Activated CD8-positive, alpha-beta T cell treated with anti-CD3 and anti-CD28 coated beads, Interleukin-2, amount 10 ng/mL, durations not matched to agents 7 days and 5 days (primary cell): ENCODE measurements around the gene ARHGAP26. TPM values are rescaled to one million over a fixed set of nuclear protein-coding genes. Genes with fewer than 3 reads are reported as not detected.

ENCODE experiments used
- ATAC-seq: fragments of 150-1000 bp; cut with Tn5 transposase; one replicate; pipeline ENCODE4 v1.10.0; 2021; ENCODE audit warnings: moderate library complexity
- CTCF ChIA-PET: fragments of 350-600 bp; sonication (Branson Sonifier 250); formaldehyde crosslinking; loops from one replicate; lab custom pipeline; 2021; ENCODE audit warnings: antibody characterized with exemption; lab: Charles Lee
- POLR2A ChIA-PET: fragments of 350-600 bp; sonication (Branson Sonifier 250); formaldehyde crosslinking; loops from one replicate; lab custom pipeline; 2021; ENCODE audit warnings: antibody characterized with exemption; lab: Charles Lee
- DNase-seq: peaks from one replicate; pipeline ENCODE4 v3.0.0-alpha.2; 2020
- H3K27ac Mint-ChIP-seq: one replicate; pipeline ENCODE4 v1.8.0; 2021; ENCODE audit warnings: mild to moderate bottlenecking, mixed read lengths
- H3K27me3 Mint-ChIP-seq: one replicate; pipeline ENCODE4 v1.8.0; 2021; ENCODE audit warnings: low read depth, mixed read lengths
- H3K36me3 Mint-ChIP-seq: one replicate; pipeline ENCODE4 v1.8.0; 2021; ENCODE audit warnings: low read depth, mixed read lengths
- H3K4me1 Mint-ChIP-seq: one replicate; pipeline ENCODE4 v1.8.0; 2021; ENCODE audit warnings: low read depth, mixed read lengths
- H3K4me3 Mint-ChIP-seq: one replicate; pipeline ENCODE4 v1.8.0; 2021; ENCODE audit warnings: mild to moderate bottlenecking, mixed read lengths
- H3K9me3 Mint-ChIP-seq: one replicate; pipeline ENCODE4 v1.8.0; 2022; ENCODE audit warnings: mixed read lengths; ENCODE audit not compliant: insufficient read depth
- total RNA-seq, 2 experiments: library from RNA; stranded (reverse); gene quantifications; one replicate each; pipeline ENCODE4 v1.2.3, GENCODE V29; 2021

Gene ARHGAP26
- total RNA-seq, 2 experiments from 2014 or later = 25.4 to 30.3 TPM

DNA sequence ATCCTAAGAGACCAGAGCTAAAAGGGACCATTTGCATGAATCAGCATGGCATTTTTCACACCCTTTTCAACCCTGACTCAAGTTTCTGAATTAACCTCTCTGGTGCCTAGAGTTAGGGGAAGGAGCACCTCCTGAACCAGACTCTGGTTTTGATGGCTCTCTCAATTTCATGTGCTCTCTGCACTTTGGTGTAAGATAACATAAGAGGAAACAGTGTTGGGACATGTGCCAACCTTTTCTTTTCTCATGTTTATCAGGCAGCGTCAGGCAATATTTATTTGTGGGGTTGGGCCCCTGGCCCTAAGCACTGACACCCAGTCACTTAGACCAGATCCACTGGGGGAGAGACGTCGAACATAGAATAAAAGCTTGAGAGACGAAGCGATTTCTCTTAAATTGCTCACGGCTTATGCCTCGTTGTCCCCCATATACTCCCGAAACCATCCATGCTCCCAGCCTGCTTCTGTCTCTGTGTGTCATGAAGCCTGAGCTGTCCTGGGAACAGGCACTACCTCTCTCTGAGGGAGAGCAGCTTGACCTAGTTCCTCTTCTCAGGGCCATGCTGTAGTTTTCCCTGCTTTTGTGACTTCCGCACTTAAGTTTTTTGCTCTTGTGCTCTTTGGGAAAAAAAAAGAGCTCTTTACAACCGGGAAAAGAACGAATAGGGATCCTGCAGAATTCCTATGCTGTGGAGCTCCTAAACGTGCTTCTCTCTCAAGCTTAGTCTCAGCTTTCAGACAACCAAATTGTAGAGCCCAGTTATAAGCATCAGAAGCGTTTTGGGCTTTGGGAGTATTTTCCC lies 437.6 kb downstream of the ARHGAP26 start:
- H3K4me3 Mint-ChIP-seq = no peak overlapping the region
- H3K27ac Mint-ChIP-seq = no peak overlapping the region
- H3K27me3 Mint-ChIP-seq = no peaks in the 10 kb centered on the region
- H3K36me3 Mint-ChIP-seq = peaks cover 12% of the 10 kb centered on the region
- no peak for ATAC-seq
- no peak for DNase-seq
- H3K4me1 Mint-ChIP-seq = peaks cover 7% of the 10 kb centered on the region
- ChIA-PET CTCF (interaction anchor here (1.8 kb wide), 1 partner anchor 19 kb away, joined by 6 read pairs; no protein-coding TSS in a partner anchor), POLR2A (interaction anchor here (0.6 to 1.1 kb wide), 2 partner anchors 12 to 148 kb away, joined by 3 read pairs; no protein-coding TSS in a partner anchor)
- no peaks in the 10 kb centered on the region for H3K9me3 Mint-ChIP-seq

GRCh38 chr5:143208365-143208641 lies 438.1 kb downstream of the ARHGAP26 start:
- POLR2A ChIA-PET = interaction anchor here (1.1 kb wide), 1 partner anchor 11 kb away, joined by 3 read pairs; no protein-coding TSS in a partner anchor
- Mint-ChIP-seq H3K4me3 (no peak overlapping the region), H3K36me3 (peaks cover 8% of the 10 kb centered on the region), H3K9me3 (no peaks in the 10 kb centered on the region), H3K27me3 (no peaks in the 10 kb centered on the region), H3K27ac (no peak overlapping the region), H3K4me1 (peaks cover 7% of the 10 kb centered on the region)
- CTCF ChIA-PET = interaction anchor here (1.8 kb wide), 1 partner anchor 19 kb away, joined by 6 read pairs; no protein-coding TSS in a partner anchor
- ATAC-seq (no peak), DNase-seq (no peak)

- no peaks in the 10 kb centered on the region for H3K9me3 Mint-ChIP-seq
- no peak overlapping the region for H3K27ac Mint-ChIP-seq
- CTCF ChIA-PET = interaction anchor here (1.1 to 1.8 kb wide), 2 partner anchors 20 to 23 kb away, joined by 3 to 6 read pairs; no protein-coding TSS in a partner anchor
- peaks cover 5% of the 10 kb centered on the region for H3K36me3 Mint-ChIP-seq
- no peaks in the 10 kb centered on the region for H3K27me3 Mint-ChIP-seq
- POLR2A ChIA-PET = interaction anchor here (1.1 kb wide), 1 partner anchor 11 kb away, joined by 3 read pairs; no protein-coding TSS in a partner anchor
- ATAC-seq (no peak), DNase-seq (no peak)
- no peak overlapping the region for H3K4me3 Mint-ChIP-seq
- H3K4me1 Mint-ChIP-seq = peaks cover 7% of the 10 kb centered on the region
Observed at GRCh38 chr5:143208781-143209510, 438.8 kb downstream of the ARHGAP26 start.

DNA sequence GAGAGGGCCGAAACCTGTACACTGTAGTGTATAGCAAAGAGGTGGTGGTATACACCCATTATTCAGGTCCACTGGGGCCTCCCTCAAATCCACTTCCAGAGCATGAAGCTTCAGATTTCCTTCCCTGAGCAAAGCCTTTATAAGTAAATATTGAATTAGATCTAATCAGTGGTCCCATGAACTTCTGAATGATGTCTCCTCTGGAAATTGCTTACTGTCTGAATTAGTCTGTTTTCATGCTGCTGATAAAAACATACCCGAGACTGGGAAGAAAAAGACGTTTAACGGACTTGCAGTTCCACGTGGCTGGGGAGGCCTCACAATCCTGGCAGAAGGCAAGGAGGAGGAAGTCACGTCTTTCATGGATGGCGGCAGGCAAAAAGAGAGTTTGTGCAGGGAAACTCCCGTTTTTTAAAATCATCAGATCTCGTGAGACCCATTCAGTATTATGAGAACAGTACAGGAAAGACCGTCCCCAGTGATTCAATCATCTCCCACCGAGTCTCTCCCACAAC lies 439.8 kb downstream of the ARHGAP26 start:
- Mint-ChIP-seq H3K4me1 (peaks cover 7% of the 10 kb centered on the region), H3K4me3 (no peak overlapping the region), H3K27ac (no peak overlapping the region), H3K36me3 (peaks cover 5% of the 10 kb centered on the region), H3K9me3 (no peaks in the 10 kb centered on the region), H3K27me3 (no peaks in the 10 kb centered on the region)
- no peak for ATAC-seq
- POLR2A ChIA-PET = no interaction called here
- CTCF ChIA-PET = interaction anchor here (1.8 kb wide), 1 partner anchor 21 kb away, joined by 6 read pairs; no protein-coding TSS in a partner anchor
- no peak for DNase-seq

DNA sequence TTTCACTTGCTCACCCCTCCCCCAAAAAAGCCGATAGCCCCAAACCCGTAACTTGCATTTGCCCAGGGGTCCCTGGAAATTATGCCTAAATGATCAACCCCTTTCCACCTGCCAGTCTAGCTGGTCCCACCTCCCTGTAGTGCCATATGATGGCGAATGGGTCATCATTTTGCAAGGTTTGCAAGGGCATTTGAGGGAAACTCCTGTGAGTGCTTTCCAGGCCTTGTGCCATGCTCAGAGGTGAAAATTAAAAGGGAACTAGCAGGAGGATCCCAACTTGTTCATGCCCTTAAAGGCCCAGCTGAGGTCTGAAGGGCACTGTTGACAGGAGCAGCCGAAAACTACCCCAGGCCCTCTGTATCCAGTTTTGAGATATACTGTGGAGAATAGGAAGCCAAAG lies 440.4 kb downstream of the ARHGAP26 start:
- POLR2A ChIA-PET = no interaction called here
- no peak overlapping the region for H3K4me3 Mint-ChIP-seq
- no peaks in the 10 kb centered on the region for H3K9me3 Mint-ChIP-seq
- DNase-seq (no peak), ATAC-seq (no peak)
- peaks cover 7% of the 10 kb centered on the region for H3K4me1 Mint-ChIP-seq
- CTCF ChIA-PET = no interaction called here
- peaks cover 8% of the 10 kb centered on the region for H3K36me3 Mint-ChIP-seq
- no peaks in the 10 kb centered on the region for H3K27me3 Mint-ChIP-seq
- H3K27ac Mint-ChIP-seq = no peak overlapping the region

GRCh38 chr5:143212261-143212660 lies 442.1 kb downstream of the ARHGAP26 start:
- CTCF ChIA-PET = interaction anchor here (1.0 kb wide), 1 partner anchor 12 kb away, joined by 4 read pairs; no protein-coding TSS in a partner anchor
- H3K27me3 Mint-ChIP-seq = no peaks in the 10 kb centered on the region
- no peak for ATAC-seq
- no peak for DNase-seq
- H3K9me3 Mint-ChIP-seq = no peaks in the 10 kb centered on the region
- POLR2A ChIA-PET = no interaction called here
- H3K4me1 Mint-ChIP-seq = peaks cover 4% of the 10 kb centered on the region
- H3K27ac Mint-ChIP-seq = no peak overlapping the region
- no peak overlapping the region for H3K4me3 Mint-ChIP-seq
- H3K36me3 Mint-ChIP-seq = peaks cover 14% of the 10 kb centered on the region

GRCh38 chr5:143213231-143213850 lies 443.2 kb downstream of the ARHGAP26 start:
- Mint-ChIP-seq H3K27ac (peak overlapping the region; percentile 9), H3K36me3 (peaks cover 12% of the 10 kb centered on the region), H3K27me3 (no peaks in the 10 kb centered on the region), H3K4me3 (no peak overlapping the region), H3K9me3 (no peaks in the 10 kb centered on the region), H3K4me1 (peaks cover 4% of the 10 kb centered on the region)
- no peak for ATAC-seq
- POLR2A ChIA-PET = no interaction called here
- no peak for DNase-seq
- CTCF ChIA-PET = interaction anchor here (0.6 to 0.9 kb wide), 3 partner anchors 16 to 188 kb away, joined by 3 read pairs; no protein-coding TSS in a partner anchor

DNA sequence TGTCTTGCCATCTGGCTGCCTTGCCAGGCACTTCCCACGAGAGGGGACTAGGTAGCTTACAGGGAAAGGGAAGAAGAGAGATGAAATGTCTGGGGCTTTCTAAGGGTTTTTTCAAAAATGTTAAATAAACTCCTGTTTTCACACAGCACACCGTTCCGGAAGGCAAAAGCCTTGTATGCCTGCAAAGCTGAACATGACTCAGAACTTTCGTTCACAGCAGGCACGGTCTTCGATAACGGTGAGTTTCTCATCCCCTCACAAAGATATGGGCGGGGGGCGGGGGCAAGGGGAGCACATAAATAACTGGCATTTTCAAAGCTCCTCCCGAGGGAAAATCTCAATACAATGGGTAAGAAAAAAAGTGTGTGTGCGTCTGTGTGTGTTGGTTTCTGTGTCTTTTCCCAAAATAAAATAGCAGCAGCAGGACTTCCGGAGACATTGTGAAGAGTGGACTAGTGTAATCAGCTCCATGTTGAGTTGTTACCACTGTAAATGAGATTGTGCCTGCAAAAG lies 443.7 kb downstream of the ARHGAP26 start:
- CTCF ChIA-PET = interaction anchor here (0.6 to 0.9 kb wide), 3 partner anchors 17 to 187 kb away, joined by 3 read pairs; no protein-coding TSS in a partner anchor
- Mint-ChIP-seq H3K36me3 (peaks cover 10% of the 10 kb centered on the region), H3K27ac (no peak overlapping the region), H3K9me3 (no peaks in the 10 kb centered on the region), H3K27me3 (no peaks in the 10 kb centered on the region), H3K4me1 (peaks cover 4% of the 10 kb centered on the region), H3K4me3 (no peak overlapping the region)
- no peak for DNase-seq
- POLR2A ChIA-PET = no interaction called here
- ATAC-seq = no peak

GRCh38 chr5:143214458-143214857 lies 444.3 kb downstream of the ARHGAP26 start:
- H3K36me3 Mint-ChIP-seq = peaks cover 10% of the 10 kb centered on the region
- ChIA-PET POLR2A (no interaction called here), CTCF (interaction anchor here (0.9 kb wide), 1 partner anchor 17 kb away, joined by 3 read pairs; no protein-coding TSS in a partner anchor)
- H3K4me1 Mint-ChIP-seq = peaks cover 4% of the 10 kb centered on the region
- no peaks in the 10 kb centered on the region for H3K9me3 Mint-ChIP-seq
- DNase-seq = no peak
- no peak for ATAC-seq
- H3K27me3 Mint-ChIP-seq = no peaks in the 10 kb centered on the region
- no peak overlapping the region for H3K4me3 Mint-ChIP-seq
- no peak overlapping the region for H3K27ac Mint-ChIP-seq

DNA sequence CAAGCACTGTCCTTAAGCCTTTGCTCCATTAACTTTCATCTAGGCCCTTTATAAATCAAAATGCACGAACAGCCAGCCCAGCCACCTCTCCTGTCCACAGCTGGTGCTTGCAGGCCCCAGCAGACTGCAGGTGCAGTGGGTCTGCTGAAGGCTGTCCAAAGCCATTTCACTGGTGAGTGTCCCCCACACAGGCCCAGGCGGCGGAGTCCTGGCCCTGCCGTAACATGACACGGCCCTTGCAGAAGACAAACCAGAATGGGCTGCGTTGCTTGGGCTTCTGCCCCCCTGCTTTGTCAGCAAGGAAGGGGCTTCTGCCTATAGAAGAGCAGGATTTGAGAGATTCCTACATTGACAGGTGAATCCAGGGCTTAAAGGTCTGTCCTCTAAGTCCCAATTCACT lies 444.7 kb downstream of the ARHGAP26 start:
- CTCF ChIA-PET = no interaction called here
- DNase-seq = no peak

GRCh38 chr5:143215690-143216089 lies 445.5 kb downstream of the ARHGAP26 start:
- Mint-ChIP-seq H3K4me3 (no peak overlapping the region), H3K27ac (no peak overlapping the region), H3K27me3 (no peaks in the 10 kb centered on the region), H3K4me1 (peaks cover 4% of the 10 kb centered on the region), H3K9me3 (no peaks in the 10 kb centered on the region), H3K36me3 (peaks cover 10% of the 10 kb centered on the region)
- no peak for DNase-seq
- CTCF ChIA-PET = interaction anchor here (1.0 kb wide), 1 partner anchor 164 kb away, joined by 4 read pairs; no protein-coding TSS in a partner anchor
- no peak for ATAC-seq
- POLR2A ChIA-PET = no interaction called here

More for the DNA sequence above, 444.7 kb downstream of the ARHGAP26 start:
- Mint-ChIP-seq H3K9me3 (no peaks in the 10 kb centered on the region), H3K36me3 (peaks cover 10% of the 10 kb centered on the region), H3K4me3 (no peak overlapping the region), H3K27me3 (no peaks in the 10 kb centered on the region), H3K4me1 (peaks cover 4% of the 10 kb centered on the region), H3K27ac (no peak overlapping the region)
- POLR2A ChIA-PET = no interaction called here
- ATAC-seq = no peak
